ENCODE data around the gene CHST8. TPM values are rescaled to one million over a fixed set of nuclear protein-coding genes. Genes with fewer than 3 reads are reported as not detected.
"Not testable (repeated sequence)": the region's sequence is repeated elsewhere in the genome, so short reads cannot be mapped to it uniquely, and the experiment has no call there.

Gene CHST8
- total RNA-seq, 2 donors from 2014 or later, result 1.6 to 3.8 TPM

DNA sequence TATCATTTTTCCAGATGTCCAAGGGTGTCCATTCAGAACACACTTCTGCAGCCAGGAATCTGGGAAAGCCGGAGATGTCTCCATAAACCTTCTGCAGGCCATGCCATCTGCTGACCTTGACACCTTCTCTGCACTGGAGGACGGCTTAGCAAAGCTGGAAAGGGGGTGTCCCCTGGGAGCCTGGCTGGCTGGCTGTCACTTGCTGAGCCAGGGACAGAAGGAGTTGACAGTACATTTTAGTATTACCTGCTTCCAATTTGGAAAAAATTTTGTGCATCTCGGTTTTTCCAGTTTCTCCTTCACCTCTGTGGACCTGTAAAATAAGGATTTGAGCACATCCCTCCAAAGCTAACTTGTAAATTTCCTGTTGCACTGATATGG, 8.1 kb upstream of the CHST8 start:
- Histone ChIP-seq H3K36me3 (ENCODE audit: control insufficient read depth, insufficient read depth, low read length) (no peaks in the 10 kb centered on the region), H3K9ac (ENCODE audit: extremely low read depth, low read length, poor library complexity, severe bottlenecking) (no peak overlapping the region), H3K9me3 (ENCODE audit: control insufficient read depth, low read length) (peaks cover 17% of the 10 kb centered on the region), H3K27ac (ENCODE audit: low read depth, low read length) (no peak overlapping the region), H3K27me3 (ENCODE audit: control insufficient read depth, insufficient read depth, low read length, poor library complexity, severe bottlenecking) (peaks cover 14% of the 10 kb centered on the region), H3K4me1 (ENCODE audit: control insufficient read depth, insufficient read depth, low read length) (no peaks in the 10 kb centered on the region), H3K4me3 (ENCODE audit: low read length) (no peak overlapping the region)
- H3K27ac Mint-ChIP-seq, result no peak overlapping the region
- 87 to 91% methylated on average over 3 of the region's 3 CpGs for WGBS, 2 experiments (ENCODE audit: insufficient coverage in 1 of 2, insufficient read length in 1 of 2)
- peaks cover 21% of the 10 kb centered on the region for H3K9me3 Mint-ChIP-seq
- no peak for DNase-seq
- H3K27me3 Mint-ChIP-seq (ENCODE audit: insufficient read depth), result peaks cover 20% of the 10 kb centered on the region
- H3K36me3 Mint-ChIP-seq (ENCODE audit: low read depth), result no peaks in the 10 kb centered on the region
- H3K4me1 Mint-ChIP-seq, result peaks cover 11% of the 10 kb centered on the region
- TF ChIP-seq, protein P1, sequence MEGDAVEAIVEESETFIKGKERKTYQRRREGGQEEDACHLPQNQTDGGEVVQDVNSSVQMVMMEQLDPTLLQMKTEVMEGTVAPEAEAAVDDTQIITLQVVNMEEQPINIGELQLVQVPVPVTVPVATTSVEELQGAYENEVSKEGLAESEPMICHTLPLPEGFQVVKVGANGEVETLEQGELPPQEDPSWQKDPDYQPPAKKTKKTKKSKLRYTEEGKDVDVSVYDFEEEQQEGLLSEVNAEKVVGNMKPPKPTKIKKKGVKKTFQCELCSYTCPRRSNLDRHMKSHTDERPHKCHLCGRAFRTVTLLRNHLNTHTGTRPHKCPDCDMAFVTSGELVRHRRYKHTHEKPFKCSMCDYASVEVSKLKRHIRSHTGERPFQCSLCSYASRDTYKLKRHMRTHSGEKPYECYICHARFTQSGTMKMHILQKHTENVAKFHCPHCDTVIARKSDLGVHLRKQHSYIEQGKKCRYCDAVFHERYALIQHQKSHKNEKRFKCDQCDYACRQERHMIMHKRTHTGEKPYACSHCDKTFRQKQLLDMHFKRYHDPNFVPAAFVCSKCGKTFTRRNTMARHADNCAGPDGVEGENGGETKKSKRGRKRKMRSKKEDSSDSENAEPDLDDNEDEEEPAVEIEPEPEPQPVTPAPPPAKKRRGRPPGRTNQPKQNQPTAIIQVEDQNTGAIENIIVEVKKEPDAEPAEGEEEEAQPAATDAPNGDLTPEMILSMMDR (conservative IDR thresholded peaks at IDR 0.05), result no peak
- no peak overlapping the region for H3K4me3 Mint-ChIP-seq

DNA sequence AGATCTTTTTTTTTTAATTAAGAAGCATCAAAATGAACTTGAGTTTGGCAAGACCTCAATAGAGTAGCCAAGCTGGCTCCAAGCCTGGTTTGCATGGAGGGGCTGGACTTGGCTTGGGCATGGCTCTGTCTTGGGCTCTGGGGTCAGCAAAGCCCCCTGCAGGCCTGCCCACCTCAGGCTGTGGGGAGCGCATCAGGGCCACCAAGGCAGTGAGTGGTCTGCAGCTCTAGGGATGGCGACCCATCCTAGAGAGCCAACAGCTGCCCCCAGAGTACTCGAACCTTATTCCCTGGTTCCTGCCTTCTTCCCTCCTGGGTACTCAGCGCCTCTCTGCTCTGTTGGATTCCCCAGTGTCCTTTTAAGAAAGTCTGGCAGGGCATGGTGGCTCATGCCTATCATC, 5.4 kb upstream of the CHST8 start:
- H3K4me3 Mint-ChIP-seq, result no peak overlapping the region
- TF ChIP-seq, protein P1 (conservative IDR thresholded peaks at IDR 0.05), result no peak
- Histone ChIP-seq H3K9ac (ENCODE audit: extremely low read depth, low read length, poor library complexity, severe bottlenecking) (no peak overlapping the region), H3K4me1 (ENCODE audit: control insufficient read depth, insufficient read depth, low read length) (no peaks in the 10 kb centered on the region), H3K36me3 (ENCODE audit: control insufficient read depth, insufficient read depth, low read length) (no peaks in the 10 kb centered on the region), H3K4me3 (ENCODE audit: low read length) (no peak overlapping the region), H3K27me3 (ENCODE audit: control insufficient read depth, insufficient read depth, low read length, poor library complexity, severe bottlenecking) (peaks cover 41% of the 10 kb centered on the region), H3K9me3 (ENCODE audit: control insufficient read depth, low read length) (no peaks in the 10 kb centered on the region), H3K27ac (ENCODE audit: low read depth, low read length) (no peak overlapping the region)
- no peak for DNase-seq
- peaks cover 48% of the 10 kb centered on the region for H3K27me3 Mint-ChIP-seq (ENCODE audit: insufficient read depth)
- H3K36me3 Mint-ChIP-seq (ENCODE audit: low read depth), result no peaks in the 10 kb centered on the region
- H3K9me3 Mint-ChIP-seq, result no peaks in the 10 kb centered on the region
- peaks cover 11% of the 10 kb centered on the region for H3K4me1 Mint-ChIP-seq
- no peak overlapping the region for H3K27ac Mint-ChIP-seq
- WGBS, 2 experiments (ENCODE audit: insufficient coverage in 1 of 2, insufficient read length in 1 of 2), result 83 to 93% methylated on average over 1 to 4 of the region's 4 CpGs

DNA sequence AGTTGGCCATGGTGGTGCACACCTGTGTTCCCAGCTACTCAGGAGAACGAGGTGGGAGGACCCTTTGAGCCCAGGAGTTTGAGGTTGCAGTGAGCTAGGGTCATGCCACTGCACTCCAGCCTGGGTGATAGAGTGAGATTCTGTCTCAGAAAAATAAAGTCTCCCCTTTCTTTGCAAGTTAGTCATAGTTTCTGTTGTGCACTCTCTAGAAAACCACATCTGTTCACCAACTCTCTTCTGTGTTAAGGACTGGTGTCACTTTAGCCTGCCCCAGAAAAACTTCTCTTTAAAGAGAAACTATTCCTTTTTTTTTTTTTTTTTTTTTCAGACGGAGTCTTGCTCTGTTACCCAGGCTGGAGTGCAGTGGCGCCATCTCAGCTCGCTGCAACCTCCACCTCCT, 4.9 kb upstream of the CHST8 start:
- 79 to 87% methylated on average over 3 to 4 of the region's 4 CpGs for WGBS, 2 experiments (ENCODE audit: insufficient coverage in 1 of 2, insufficient read length in 1 of 2)
- no peaks in the 10 kb centered on the region for H3K9me3 Mint-ChIP-seq
- H3K4me1 Mint-ChIP-seq, result peaks cover 11% of the 10 kb centered on the region
- Histone ChIP-seq H3K36me3 (ENCODE audit: control insufficient read depth, insufficient read depth, low read length) (no peaks in the 10 kb centered on the region), H3K4me3 (ENCODE audit: low read length) (no peak overlapping the region), H3K27ac (ENCODE audit: low read depth, low read length) (no peak overlapping the region), H3K9ac (ENCODE audit: extremely low read depth, low read length, poor library complexity, severe bottlenecking) (no peak overlapping the region), H3K27me3 (ENCODE audit: control insufficient read depth, insufficient read depth, low read length, poor library complexity, severe bottlenecking) (peaks cover 43% of the 10 kb centered on the region), H3K9me3 (ENCODE audit: control insufficient read depth, low read length) (no peaks in the 10 kb centered on the region), H3K4me1 (ENCODE audit: control insufficient read depth, insufficient read depth, low read length) (no peaks in the 10 kb centered on the region)
- H3K27me3 Mint-ChIP-seq (ENCODE audit: insufficient read depth), result peaks cover 48% of the 10 kb centered on the region
- no peak overlapping the region for H3K27ac Mint-ChIP-seq
- H3K36me3 Mint-ChIP-seq (ENCODE audit: low read depth), result no peaks in the 10 kb centered on the region
- DNase-seq, result no peak
- H3K4me3 Mint-ChIP-seq, result no peak overlapping the region
- TF ChIP-seq, protein P1 (conservative IDR thresholded peaks at IDR 0.05), result no peak

DNA sequence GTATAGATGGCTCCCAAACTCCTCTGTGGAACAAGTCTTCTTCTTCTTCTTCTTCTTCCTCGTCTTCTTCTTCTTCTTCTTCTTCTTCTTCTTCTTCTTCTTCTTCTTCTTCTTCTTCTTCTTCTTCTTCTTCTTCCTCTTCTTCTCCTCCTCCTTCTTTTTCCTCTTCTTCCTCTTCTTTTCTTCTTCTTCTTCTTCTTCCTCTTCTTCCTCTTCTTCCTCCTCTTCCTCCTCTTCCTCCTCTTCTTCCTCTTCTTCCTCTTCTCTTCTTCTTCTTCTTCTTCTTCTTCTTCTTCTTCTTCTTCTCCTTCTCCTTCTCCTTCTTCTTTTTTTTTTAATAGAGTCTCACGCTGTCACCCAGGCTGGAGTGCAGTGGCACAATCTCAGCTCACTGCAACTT, 3.4 kb upstream of the CHST8 start:
- not testable (repeated sequence) for H3K4me1 ChIP-seq (ENCODE audit: control insufficient read depth, insufficient read depth, low read length); H3K36me3 Mint-ChIP-seq (ENCODE audit: low read depth); H3K4me1 Mint-ChIP-seq; H3K36me3 ChIP-seq (ENCODE audit: control insufficient read depth, insufficient read depth, low read length); H3K27ac Mint-ChIP-seq; H3K4me3 ChIP-seq (ENCODE audit: low read length); H3K4me3 Mint-ChIP-seq; H3K9me3 Mint-ChIP-seq; H3K27ac ChIP-seq (ENCODE audit: low read depth, low read length); H3K9me3 ChIP-seq (ENCODE audit: control insufficient read depth, low read length); H3K9ac ChIP-seq (ENCODE audit: extremely low read depth, low read length, poor library complexity, severe bottlenecking); DNase-seq
- peaks cover 58% of the 10 kb centered on the region for H3K27me3 ChIP-seq (ENCODE audit: control insufficient read depth, insufficient read depth, low read length, poor library complexity, severe bottlenecking)
- H3K27me3 Mint-ChIP-seq (ENCODE audit: insufficient read depth), result peaks cover 59% of the 10 kb centered on the region
- WGBS, 2 experiments (ENCODE audit: insufficient coverage in 1 of 2, insufficient read length in 1 of 2), result 78 to 100% methylated on average over 1 of the region's 2 CpGs

All from endodermal cell (in vitro differentiated cells).